B cell (primary cell): ENCODE measurements around the gene TNIK. TPM values are rescaled to one million over a fixed set of nuclear protein-coding genes. Genes with fewer than 3 reads are reported as not detected.
"Not testable (repeated sequence)": the region's sequence is repeated elsewhere in the genome, so short reads cannot be mapped to it uniquely, and the experiment has no call there.

Experiments used
- ATAC-seq: fragments of 200-7000 bp; cut with Tn5 transposase; one replicate; pipeline ENCODE4 v1.10.0; 2021; ENCODE audit warnings: low read depth, mild to moderate bottlenecking, moderate number of reproducible peaks, moderate library complexity
- CTCF ChIA-PET: fragments of 350-600 bp; sonication (Branson Sonifier 250); formaldehyde crosslinking; loops from one replicate; lab custom pipeline; 2021; ENCODE audit warnings: antibody characterized with exemption, inconsistent platforms; lab: Charles Lee
- POLR2A ChIA-PET: fragments of 350-600 bp; sonication (Branson Sonifier 250); formaldehyde crosslinking; loops from one replicate; lab custom pipeline; 2021; ENCODE audit warnings: antibody characterized with exemption; lab: Charles Lee
- DNase-seq: peaks from one replicate; pipeline ENCODE4 v3.0.0; 2013
- H2AFZ ChIP-seq: 2 replicates; pipeline ENCODE4 v1.6.1; 2012; ENCODE audit warnings: mild to moderate bottlenecking, low read depth, low read length; ENCODE audit not compliant: insufficient read depth, poor library complexity, severe bottlenecking
- H3K27ac ChIP-seq, 2 donors: 1 replicate in 1 of 2; 2 replicates in 1 of 2; pipeline ENCODE4 v1.5.1; 2012 to 2013; ENCODE audit warnings: low read length in 2 of 2, mild to moderate bottlenecking in 2 of 2, moderate library complexity in 1 of 2
- H3K27me3 ChIP-seq, 4 experiments: fragments of 200-600 bp in 1 of 4; sonication (generic) in 1 of 4; replicated peaks in 1 of 4; 1 replicate in 2 of 4; 2 replicates in 2 of 4; pipeline versions ENCODE4 v1.6.1 to v1.7.0; 2013 to 2016; ENCODE audit warnings: low read length in 3 of 4, mild to moderate bottlenecking in 2 of 4, mixed read lengths in 1 of 4, moderate library complexity in 1 of 4; ENCODE audit not compliant: insufficient read depth in 4 of 4, control insufficient read depth in 3 of 4; ENCODE audit errors: control extremely low read depth in 1 of 4
- H3K36me3 ChIP-seq, 2 experiments: replicated peaks in 1 of 2; 1 replicate in 1 of 2; 2 replicates in 1 of 2; pipeline versions ENCODE4 v1.6.1 to v1.7.1; 2013; ENCODE audit warnings: low read length in 1 of 2; ENCODE audit not compliant: insufficient read depth in 2 of 2, control insufficient read depth in 1 of 2; ENCODE audit errors: control extremely low read depth in 1 of 2, extremely low read depth in 1 of 2
- H3K4me1 ChIP-seq, 2 donors: fragments of 200-600 bp in 1 of 2; sonication (generic) in 1 of 2; 1 replicate in 1 of 2; 2 replicates in 1 of 2; pipeline versions ENCODE4 v1.5.1 to v1.6.1; 2013 to 2017; ENCODE audit warnings: low read length in 2 of 2; ENCODE audit not compliant: control insufficient read depth in 2 of 2, insufficient read depth in 2 of 2
- H3K4me2 ChIP-seq: replicated peaks from 2 replicates; pipeline ENCODE3; 2012; ENCODE audit warnings: mild to moderate bottlenecking, low read depth, low read length; ENCODE audit not compliant: poor library complexity, severe bottlenecking
- H3K4me3 ChIP-seq, 5 experiments: fragments of 200-600 bp in 1 of 5; sonication (generic) in 1 of 5; 1 replicate in 3 of 5; 2 replicates in 2 of 5; pipeline versions ENCODE4 v1.5.1 to v1.7.0; 2011 to 2016; ENCODE audit warnings: low read length in 4 of 5, mild to moderate bottlenecking in 4 of 5, low read depth in 2 of 5, control low read depth in 1 of 5, moderate library complexity in 1 of 5; ENCODE audit not compliant: insufficient read depth in 1 of 5; ENCODE audit errors: control extremely low read depth in 1 of 5, extremely low read depth in 1 of 5
- H3K79me2 ChIP-seq: fragments of 200-600 bp; sonication (generic); one replicate; pipeline ENCODE4 v1.6.0; 2016; ENCODE audit warnings: low read length; ENCODE audit not compliant: control insufficient read depth, insufficient read depth
- H3K9ac ChIP-seq: fragments of 200-600 bp; sonication (generic); 2 replicates; pipeline ENCODE4 v1.6.1; 2017; ENCODE audit warnings: mild to moderate bottlenecking, low read length, moderate library complexity
- H3K9me3 ChIP-seq, 3 donors: one replicate each; pipeline versions ENCODE4 v1.6.1 to v1.7.1; 2013; ENCODE audit warnings: low read length in 2 of 3; ENCODE audit not compliant: control insufficient read depth in 2 of 3, insufficient read depth in 1 of 3; ENCODE audit errors: control extremely low read depth in 1 of 3
- H4K20me1 ChIP-seq: 2 replicates; pipeline ENCODE4 v1.6.0; 2012; ENCODE audit warnings: mild to moderate bottlenecking, low read length; ENCODE audit not compliant: insufficient read depth, control insufficient read depth, poor library complexity, severe bottlenecking
- H3K27ac Mint-ChIP-seq: one replicate; pipeline ENCODE4 v1.8.0; 2021; ENCODE audit warnings: mixed read lengths
- H3K27me3 Mint-ChIP-seq: one replicate; pipeline ENCODE4 v1.8.0; 2021; ENCODE audit warnings: mixed read lengths
- H3K4me1 Mint-ChIP-seq: one replicate; pipeline ENCODE4 v1.8.0; 2021; ENCODE audit warnings: mixed read lengths
- H3K4me3 Mint-ChIP-seq: one replicate; pipeline ENCODE4 v1.8.0; 2021; ENCODE audit warnings: mixed read lengths
- H3K9me3 Mint-ChIP-seq: one replicate; pipeline ENCODE4 v1.8.0; 2022; ENCODE audit warnings: mixed read lengths; ENCODE audit not compliant: insufficient read depth
- EZH2 ChIP-seq: IDR thresholded peaks from 2 replicates; pipeline ENCODE4 v1.6.1; 2012; ENCODE audit warnings: borderline replicate concordance, low read depth, mild to moderate bottlenecking, moderate library complexity, low read length; ENCODE audit not compliant: insufficient read depth, poor library complexity, severe bottlenecking
- WGBS: methylation state at CpG from one replicate; pipeline ENCODE4 v1.1.5; 2013; ENCODE audit warnings: missing lambda C conversion rate; ENCODE audit not compliant: insufficient coverage; 5-methylcytosine and 5-hydroxymethylcytosine counted together
- intact Hi-C: fragments of 100-400 bp; cut with micrococcal nuclease; formaldehyde crosslinking; loops from one replicate; pipeline ENCODE4 v1.10.0; 2022
- polyA plus RNA-seq: library from polyadenylated mRNA; depleted of rRNA; stranded (reverse); fragments of >200 nt; gene quantifications from 2 replicates; pipeline ENCODE4 v1.2.3, GENCODE V29; 2012
- total RNA-seq, 2 donors: library from RNA; stranded (reverse); fragments of 120-200 nt in 1 of 2; gene quantifications; 1 replicate in 1 of 2; 2 replicates in 1 of 2; pipeline versions ENCODE4 v1.2.3 to v1.2.4, GENCODE V29; 2013 to 2022
- TF ChIP-seq, protein P1 (sequence below): fragments of 200-600 bp; IDR thresholded peaks from one replicate; pipeline ENCODE4 v1.8.0; 2022; ENCODE audit warnings: antibody characterized with exemption, mild to moderate bottlenecking

The TNIK gene
- total and polyA plus RNA-seq, 2 donors (not counting 1 experiment from before 2014, with no cell fraction given), result 0.66 to 7.7 TPM

DNA sequence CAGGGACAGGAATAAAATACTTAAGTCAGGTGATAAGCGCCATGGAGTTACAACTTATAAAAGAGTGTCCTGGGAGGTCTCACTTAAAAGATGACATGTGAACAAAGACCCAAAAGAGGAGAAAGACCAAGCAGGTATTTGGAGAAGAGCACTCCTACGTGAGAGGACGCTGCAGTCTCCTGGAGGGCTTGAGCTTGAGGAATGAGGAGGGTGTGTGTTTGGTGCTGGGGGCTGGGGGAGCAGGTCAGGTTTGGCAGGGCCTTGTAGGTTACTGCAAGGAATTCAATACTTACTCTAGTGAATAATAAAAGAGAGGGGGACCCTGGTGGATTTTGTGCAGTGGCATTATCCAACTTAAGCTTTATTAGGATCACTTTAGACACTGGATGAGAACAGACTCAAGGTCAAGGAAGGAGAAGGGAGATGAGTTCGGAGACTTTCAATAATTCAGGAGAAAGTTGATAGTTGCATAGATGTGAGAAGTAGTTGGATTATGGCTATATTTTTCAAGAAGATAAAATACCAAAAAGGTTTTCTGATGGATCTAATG lies 32.4 kb downstream of the TNIK start:
- Mint-ChIP-seq H3K27ac (no peak overlapping the region), H3K4me1 (no peaks in the 10 kb centered on the region), H3K27me3 (no peaks in the 10 kb centered on the region), H3K9me3 (no peaks in the 10 kb centered on the region), H3K4me3 (no peak overlapping the region)
- ChIA-PET POLR2A (no interaction called here), CTCF (no interaction called here)
- Histone ChIP-seq H3K4me1 (no peaks in the 10 kb centered on the region), H2AFZ (no peak overlapping the region), H3K36me3 (no peaks in the 10 kb centered on the region), H3K79me2 (no peaks in the 10 kb centered on the region), H3K9me3 (no peaks in the 10 kb centered on the region), H3K9ac (no peak overlapping the region), H3K4me3 (no peak overlapping the region), H3K27me3 (no peaks in the 10 kb centered on the region), H4K20me1 (no peaks in the 10 kb centered on the region), H3K4me2 (no peak overlapping the region), H3K27ac (no peak overlapping the region)
- no peak for DNase-seq
- WGBS, result 100% methylated on average over 3 of the region's 4 CpGs
- ATAC-seq, result no peak
- intact Hi-C loops, result no loop called here
- no peak for TF ChIP-seq EZH2
- TF ChIP-seq, protein P1, sequence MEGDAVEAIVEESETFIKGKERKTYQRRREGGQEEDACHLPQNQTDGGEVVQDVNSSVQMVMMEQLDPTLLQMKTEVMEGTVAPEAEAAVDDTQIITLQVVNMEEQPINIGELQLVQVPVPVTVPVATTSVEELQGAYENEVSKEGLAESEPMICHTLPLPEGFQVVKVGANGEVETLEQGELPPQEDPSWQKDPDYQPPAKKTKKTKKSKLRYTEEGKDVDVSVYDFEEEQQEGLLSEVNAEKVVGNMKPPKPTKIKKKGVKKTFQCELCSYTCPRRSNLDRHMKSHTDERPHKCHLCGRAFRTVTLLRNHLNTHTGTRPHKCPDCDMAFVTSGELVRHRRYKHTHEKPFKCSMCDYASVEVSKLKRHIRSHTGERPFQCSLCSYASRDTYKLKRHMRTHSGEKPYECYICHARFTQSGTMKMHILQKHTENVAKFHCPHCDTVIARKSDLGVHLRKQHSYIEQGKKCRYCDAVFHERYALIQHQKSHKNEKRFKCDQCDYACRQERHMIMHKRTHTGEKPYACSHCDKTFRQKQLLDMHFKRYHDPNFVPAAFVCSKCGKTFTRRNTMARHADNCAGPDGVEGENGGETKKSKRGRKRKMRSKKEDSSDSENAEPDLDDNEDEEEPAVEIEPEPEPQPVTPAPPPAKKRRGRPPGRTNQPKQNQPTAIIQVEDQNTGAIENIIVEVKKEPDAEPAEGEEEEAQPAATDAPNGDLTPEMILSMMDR, result no peak

DNA sequence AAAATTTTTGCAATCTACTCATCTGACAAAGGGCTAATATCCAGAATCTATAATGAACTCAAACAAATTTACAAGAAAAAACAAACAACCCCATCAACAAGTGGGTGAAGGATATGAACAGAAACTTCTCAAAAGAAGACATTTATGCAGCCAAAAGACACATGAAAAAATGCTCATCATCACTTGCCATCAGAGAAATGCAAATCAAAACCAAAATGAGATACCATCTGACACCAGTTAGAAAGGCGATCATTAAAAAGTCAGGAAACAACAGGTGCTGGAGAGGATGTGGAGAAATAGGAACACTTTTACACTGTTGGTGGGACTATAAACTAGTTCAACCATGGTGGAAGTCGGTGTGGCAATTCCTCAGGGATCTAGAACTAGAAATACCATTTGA lies 36.1 kb downstream of the TNIK start:
- H4K20me1 ChIP-seq, CTCF ChIA-PET, H3K27ac Mint-ChIP-seq, H3K9me3 ChIP-seq, H3K4me1 ChIP-seq, H3K9me3 Mint-ChIP-seq, H3K27ac ChIP-seq, H3K36me3 ChIP-seq, H3K4me3 Mint-ChIP-seq, H2AFZ ChIP-seq, intact Hi-C loops, H3K79me2 ChIP-seq, H3K27me3 ChIP-seq, POLR2A ChIA-PET, ATAC-seq, H3K4me2 ChIP-seq, H3K27me3 Mint-ChIP-seq, H3K9ac ChIP-seq, DNase-seq, H3K4me3 ChIP-seq, H3K4me1 Mint-ChIP-seq: not testable (repeated sequence)
- no CpG with 5 or more reads among the region's 2 CpGs for WGBS

DNA sequence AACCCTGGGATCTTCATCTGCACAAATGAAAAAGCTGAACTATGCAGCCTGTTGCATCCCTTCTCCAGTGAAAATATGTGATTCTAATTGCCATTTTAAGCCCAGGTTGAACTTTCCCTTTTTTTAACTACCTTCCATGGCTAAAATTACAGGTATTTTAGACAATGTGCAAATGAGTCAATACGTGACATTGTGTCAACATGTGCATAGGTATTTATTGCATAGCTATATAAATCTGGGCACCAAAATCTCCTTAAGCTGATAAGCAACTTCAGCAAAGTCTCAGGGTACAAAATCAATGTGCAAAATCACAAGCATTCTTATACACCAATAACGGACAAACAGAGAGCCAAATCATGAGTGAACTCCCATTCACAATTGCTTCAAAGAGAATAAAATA lies 37.4 kb downstream of the TNIK start:
- intact Hi-C loops, H3K27ac Mint-ChIP-seq, POLR2A ChIA-PET, H2AFZ ChIP-seq, ATAC-seq, H3K27me3 ChIP-seq, H4K20me1 ChIP-seq, H3K4me3 Mint-ChIP-seq, H3K4me1 ChIP-seq, H3K4me3 ChIP-seq, CTCF ChIA-PET, H3K4me2 ChIP-seq, H3K9me3 Mint-ChIP-seq, H3K9ac ChIP-seq, H3K36me3 ChIP-seq, H3K27me3 Mint-ChIP-seq, H3K79me2 ChIP-seq, H3K4me1 Mint-ChIP-seq, H3K9me3 ChIP-seq, H3K27ac ChIP-seq, DNase-seq: not testable (repeated sequence)
- no CpG with 5 or more reads among the region's 2 CpGs for WGBS
